ENCODE measurements around the gene RPS24. TPM values are rescaled to one million over a fixed set of nuclear protein-coding genes. Genes with fewer than 3 reads are reported as not detected.

RPS24 gene
- total and polyA plus RNA-seq, 9 of the 15 experiments (the other 6 are each of a cell fraction or from before 2014, with no cell fraction given): 1,947 to 7,307 (median 5,944) TPM

DNA sequence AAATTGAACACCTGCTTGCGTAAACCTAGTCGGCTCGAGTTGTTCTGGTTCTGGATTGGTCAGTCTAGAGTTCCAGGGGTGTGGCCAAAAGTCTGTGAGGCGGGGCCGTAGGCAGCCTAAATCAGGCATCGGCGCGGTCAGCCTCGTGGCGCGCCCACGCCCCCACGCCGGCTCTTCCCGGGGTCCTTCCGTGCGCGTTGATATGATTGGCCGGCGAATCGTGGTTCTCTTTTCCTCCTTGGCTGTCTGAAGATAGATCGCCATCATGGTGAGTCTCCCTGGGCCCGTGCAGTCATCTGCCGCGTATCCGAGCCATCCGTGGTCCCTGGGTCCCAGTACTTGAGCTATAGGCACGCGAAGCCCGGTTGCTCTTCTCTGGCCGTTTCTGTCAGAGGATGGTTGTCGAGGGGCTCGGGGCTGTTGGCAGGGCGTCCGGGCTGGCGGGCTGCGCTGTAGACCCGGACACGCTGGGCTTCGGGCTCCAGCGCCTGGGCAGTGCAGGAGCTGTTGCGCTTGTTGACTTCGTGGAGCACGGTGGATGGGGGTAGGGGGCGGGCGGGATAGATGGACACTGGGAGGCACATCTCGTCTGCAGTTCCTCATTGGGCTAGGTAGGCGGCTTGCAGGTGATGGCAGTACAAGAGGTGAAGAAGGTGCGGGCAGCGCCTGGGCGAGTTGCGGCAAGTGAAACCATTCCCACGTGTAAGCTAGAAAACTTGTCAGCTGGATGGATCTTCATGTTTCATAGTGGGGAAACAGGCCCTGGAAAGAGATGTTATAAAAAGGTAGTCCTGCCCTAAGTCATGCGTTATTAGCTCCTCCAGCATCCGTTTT, at the start of gene RPS24 (continued):
- TF ChIP-seq, protein P1, sequence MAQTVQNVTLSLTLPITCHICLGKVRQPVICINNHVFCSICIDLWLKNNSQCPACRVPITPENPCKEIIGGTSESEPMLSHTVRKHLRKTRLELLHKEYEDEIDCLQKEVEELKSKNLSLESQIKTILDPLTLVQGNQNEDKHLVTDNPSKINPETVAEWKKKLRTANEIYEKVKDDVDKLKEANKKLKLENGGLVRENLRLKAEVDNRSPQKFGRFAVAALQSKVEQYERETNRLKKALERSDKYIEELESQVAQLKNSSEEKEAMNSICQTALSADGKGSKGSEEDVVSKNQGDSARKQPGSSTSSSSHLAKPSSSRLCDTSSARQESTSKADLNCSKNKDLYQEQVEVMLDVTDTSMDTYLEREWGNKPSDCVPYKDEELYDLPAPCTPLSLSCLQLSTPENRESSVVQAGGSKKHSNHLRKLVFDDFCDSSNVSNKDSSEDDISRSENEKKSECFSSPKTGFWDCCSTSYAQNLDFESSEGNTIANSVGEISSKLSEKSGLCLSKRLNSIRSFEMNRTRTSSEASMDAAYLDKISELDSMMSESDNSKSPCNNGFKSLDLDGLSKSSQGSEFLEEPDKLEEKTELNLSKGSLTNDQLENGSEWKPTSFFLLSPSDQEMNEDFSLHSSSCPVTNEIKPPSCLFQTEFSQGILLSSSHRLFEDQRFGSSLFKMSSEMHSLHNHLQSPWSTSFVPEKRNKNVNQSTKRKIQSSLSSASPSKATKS (CRISPR knock-in tag; IDR thresholded peaks at IDR 0.05): no peak
- TF ChIP-seq FOXJ2 (tag; IDR thresholded peaks at IDR 0.05) (peak; percentile 74), CBX8 (IDR thresholded peaks at IDR 0.05; ENCODE audit: borderline replicate concordance, extremely low read depth, low read depth, low read length, poor library complexity, severe bottlenecking) (no peak), ZNF830 (CRISPR knock-in tag; IDR thresholded peaks at IDR 0.05) (0 out of 2 replicates have a peak, but pooled peaks have one; percentile 42), MEF2D (tag; conservative IDR thresholded peaks at IDR 0.05; ENCODE audit: low read depth) (no peak), SRSF9 (IDR thresholded peaks at IDR 0.05; ENCODE audit: borderline replicate concordance, low read depth, low read length) (no peak), CTBP1 (IDR thresholded peaks at IDR 0.05; ENCODE audit: borderline replicate concordance) (peak; percentile 88), CBFA2T2 (conservative IDR thresholded peaks at IDR 0.05) (no peak), MCM2 (IDR thresholded peaks at IDR 0.05; ENCODE audit: low read depth) (no peak), TGIF2 (CRISPR knock-in tag; IDR thresholded peaks at IDR 0.05) (no peak), CCNT2 (IDR thresholded peaks at IDR 0.05; ENCODE audit: borderline replicate concordance, extremely low read depth, insufficient read length, low read depth, low read length) (peak; percentile 41), ZZZ3 (IDR thresholded peaks at IDR 0.05) (peak; percentile 99), MYC (IDR thresholded peaks at IDR 0.05; ENCODE audit: low read depth, low read length) (peak; percentile 100), MYC (CRISPR knock-in tag; IDR thresholded peaks at IDR 0.05; ENCODE audit: borderline replicate concordance, low read depth) (peak; percentile 96), NCOA1 (IDR thresholded peaks at IDR 0.05; ENCODE audit: low read depth) (peak; percentile 27; the same call in 1 of the 2 replicates), ZNF41 (CRISPR knock-in tag; conservative IDR thresholded peaks at IDR 0.05) (no peak), NFE2 (IDR thresholded peaks at IDR 0.05; ENCODE audit: low read depth) (0 out of 2 replicates have a peak, but pooled peaks have one; percentile 6), NR2F6 (CRISPR knock-in tag; IDR thresholded peaks at IDR 0.05) (no peak), U2AF2 (optimal IDR thresholded peaks at IDR 0.05; ENCODE audit: low read depth, low read length) (no peak)
- TF ChIP-seq, protein P2, sequence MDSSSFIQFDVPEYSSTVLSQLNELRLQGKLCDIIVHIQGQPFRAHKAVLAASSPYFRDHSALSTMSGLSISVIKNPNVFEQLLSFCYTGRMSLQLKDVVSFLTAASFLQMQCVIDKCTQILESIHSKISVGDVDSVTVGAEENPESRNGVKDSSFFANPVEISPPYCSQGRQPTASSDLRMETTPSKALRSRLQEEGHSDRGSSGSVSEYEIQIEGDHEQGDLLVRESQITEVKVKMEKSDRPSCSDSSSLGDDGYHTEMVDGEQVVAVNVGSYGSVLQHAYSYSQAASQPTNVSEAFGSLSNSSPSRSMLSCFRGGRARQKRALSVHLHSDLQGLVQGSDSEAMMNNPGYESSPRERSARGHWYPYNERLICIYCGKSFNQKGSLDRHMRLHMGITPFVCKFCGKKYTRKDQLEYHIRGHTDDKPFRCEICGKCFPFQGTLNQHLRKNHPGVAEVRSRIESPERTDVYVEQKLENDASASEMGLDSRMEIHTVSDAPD (CRISPR knock-in tag; IDR thresholded peaks at IDR 0.05): no peak
- TF ChIP-seq, protein P3, sequence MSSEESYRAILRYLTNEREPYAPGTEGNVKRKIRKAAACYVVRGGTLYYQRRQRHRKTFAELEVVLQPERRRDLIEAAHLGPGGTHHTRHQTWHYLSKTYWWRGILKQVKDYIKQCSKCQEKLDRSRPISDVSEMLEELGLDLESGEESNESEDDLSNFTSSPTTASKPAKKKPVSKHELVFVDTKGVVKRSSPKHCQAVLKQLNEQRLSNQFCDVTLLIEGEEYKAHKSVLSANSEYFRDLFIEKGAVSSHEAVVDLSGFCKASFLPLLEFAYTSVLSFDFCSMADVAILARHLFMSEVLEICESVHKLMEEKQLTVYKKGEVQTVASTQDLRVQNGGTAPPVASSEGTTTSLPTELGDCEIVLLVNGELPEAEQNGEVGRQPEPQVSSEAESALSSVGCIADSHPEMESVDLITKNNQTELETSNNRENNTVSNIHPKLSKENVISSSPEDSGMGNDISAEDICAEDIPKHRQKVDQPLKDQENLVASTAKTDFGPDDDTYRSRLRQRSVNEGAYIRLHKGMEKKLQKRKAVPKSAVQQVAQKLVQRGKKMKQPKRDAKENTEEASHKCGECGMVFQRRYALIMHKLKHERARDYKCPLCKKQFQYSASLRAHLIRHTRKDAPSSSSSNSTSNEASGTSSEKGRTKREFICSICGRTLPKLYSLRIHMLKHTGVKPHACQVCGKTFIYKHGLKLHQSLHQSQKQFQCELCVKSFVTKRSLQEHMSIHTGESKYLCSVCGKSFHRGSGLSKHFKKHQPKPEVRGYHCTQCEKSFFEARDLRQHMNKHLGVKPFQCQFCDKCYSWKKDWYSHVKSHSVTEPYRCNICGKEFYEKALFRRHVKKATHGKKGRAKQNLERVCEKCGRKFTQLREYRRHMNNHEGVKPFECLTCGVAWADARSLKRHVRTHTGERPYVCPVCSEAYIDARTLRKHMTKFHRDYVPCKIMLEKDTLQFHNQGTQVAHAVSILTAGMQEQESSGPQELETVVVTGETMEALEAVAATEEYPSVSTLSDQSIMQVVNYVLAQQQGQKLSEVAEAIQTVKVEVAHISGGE (CRISPR knock-in tag; IDR thresholded peaks at IDR 0.05): no peak

Measured in K562 (cell line).